ENCODE data around the gene INTS3.
A peak's percentile ranks its signal among the peaks of the same experiment; 100 is the strongest.

Gene INTS3

GRCh38 chr1:153727463-153728304, at the start of gene INTS3:
Gene INTS3 (plus strand): TSS chr1:153728050. CDS start chr1:153728635, 585 bp downstream.
- peak; percentile 100 for DNase-seq (ENCODE audit: low spot score)

DNA sequence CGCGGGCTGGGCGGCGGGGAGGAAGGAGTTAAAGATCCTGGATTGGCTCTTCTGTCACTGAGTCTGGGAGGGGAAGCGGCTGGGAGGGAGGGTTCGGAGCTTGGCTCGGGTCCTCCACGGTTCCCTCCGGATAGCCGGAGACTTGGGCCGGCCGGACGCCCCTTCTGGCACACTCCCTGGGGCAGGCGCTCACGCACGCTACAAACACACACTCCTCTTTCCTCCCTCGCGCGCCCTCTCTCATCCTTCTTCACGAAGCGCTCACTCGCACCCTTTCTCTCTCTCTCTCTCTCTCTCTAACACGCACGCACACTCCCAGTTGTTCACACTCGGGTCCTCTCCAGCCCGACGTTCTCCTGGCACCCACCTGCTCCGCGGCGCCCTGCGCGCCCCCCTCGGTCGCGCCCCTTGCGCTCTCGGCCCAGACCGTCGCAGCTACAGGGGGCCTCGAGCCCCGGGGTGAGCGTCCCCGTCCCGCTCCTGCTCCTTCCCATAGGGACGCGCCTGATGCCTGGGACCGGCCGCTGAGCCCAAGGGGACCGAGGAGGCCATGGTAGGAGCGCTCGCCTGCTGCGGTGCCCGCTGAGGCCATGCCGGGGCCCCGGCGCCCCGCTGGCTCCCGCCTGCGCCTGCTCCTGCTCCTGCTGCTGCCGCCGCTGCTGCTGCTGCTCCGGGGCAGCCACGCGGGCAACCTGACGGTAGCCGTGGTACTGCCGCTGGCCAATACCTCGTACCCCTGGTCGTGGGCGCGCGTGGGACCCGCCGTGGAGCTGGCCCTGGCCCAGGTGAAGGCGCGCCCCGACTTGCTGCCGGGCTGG, 49.1 kb upstream of the INTS3 start, which contains the start of gene NPR1:
NPR1 (plus strand) TSS at position 170 of the 818 bp plus-strand sequence; CDS start at position 591, 421 bp downstream.
- no peak for DNase-seq (ENCODE audit: low spot score)

GRCh38 chr1:153679337-153680119, 48.3 kb upstream of the INTS3 start:
- peak; percentile 9 for DNase-seq (ENCODE audit: low spot score)

GRCh38 chr1:153680120-153680403, 47.8 kb upstream of the INTS3 start:
- DNase-seq (ENCODE audit: low spot score): no peak

GRCh38 chr1:153682730-153683129, 45.1 kb upstream of the INTS3 start:
- DNase-seq (ENCODE audit: low spot score): no peak

- DNase-seq (ENCODE audit: low spot score): no peak
Observed at GRCh38 chr1:153683854-153684253, 44.0 kb upstream of the INTS3 start.

GRCh38 chr1:153684892-153685291, 43.0 kb upstream of the INTS3 start:
- DNase-seq (ENCODE audit: low spot score): no peak

DNA sequence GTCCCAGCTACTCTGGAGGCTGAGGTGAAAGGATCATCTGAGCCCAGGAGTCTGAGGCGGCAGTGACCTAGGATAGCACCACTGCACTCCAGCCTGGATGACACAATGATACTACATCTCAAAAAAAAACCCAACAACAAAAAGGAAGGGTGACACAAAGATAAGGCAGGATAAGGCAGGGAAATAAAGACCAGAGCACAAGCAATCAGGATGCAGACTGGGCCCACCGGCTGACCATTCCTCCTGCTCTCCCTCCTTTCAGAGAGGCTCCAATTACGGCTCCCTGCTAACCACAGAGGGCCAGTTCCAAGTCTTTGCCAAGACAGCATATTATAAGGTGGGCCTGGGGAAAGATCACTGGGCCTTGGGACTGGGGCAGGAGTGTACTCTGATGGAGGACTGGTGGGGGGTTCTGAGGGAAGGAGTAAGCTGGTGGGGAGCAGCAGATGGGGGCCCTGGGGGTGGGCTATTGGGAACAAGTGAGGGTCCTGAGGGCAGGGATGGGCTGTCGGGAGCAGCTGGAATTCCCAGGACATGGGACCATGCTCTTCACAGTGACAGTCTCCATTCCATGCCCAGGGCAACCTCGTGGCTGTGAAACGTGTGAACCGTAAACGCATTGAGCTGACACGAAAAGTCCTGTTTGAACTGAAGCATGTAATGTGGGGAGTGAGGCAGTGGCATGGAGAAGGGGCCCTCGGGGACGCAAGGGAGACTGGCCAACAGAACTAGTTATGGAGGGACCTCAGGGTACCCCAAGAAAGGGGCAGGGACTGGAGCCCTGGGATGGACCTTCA, 42.1 kb upstream of the INTS3 start:
- no peak for DNase-seq (ENCODE audit: low spot score)

DNA sequence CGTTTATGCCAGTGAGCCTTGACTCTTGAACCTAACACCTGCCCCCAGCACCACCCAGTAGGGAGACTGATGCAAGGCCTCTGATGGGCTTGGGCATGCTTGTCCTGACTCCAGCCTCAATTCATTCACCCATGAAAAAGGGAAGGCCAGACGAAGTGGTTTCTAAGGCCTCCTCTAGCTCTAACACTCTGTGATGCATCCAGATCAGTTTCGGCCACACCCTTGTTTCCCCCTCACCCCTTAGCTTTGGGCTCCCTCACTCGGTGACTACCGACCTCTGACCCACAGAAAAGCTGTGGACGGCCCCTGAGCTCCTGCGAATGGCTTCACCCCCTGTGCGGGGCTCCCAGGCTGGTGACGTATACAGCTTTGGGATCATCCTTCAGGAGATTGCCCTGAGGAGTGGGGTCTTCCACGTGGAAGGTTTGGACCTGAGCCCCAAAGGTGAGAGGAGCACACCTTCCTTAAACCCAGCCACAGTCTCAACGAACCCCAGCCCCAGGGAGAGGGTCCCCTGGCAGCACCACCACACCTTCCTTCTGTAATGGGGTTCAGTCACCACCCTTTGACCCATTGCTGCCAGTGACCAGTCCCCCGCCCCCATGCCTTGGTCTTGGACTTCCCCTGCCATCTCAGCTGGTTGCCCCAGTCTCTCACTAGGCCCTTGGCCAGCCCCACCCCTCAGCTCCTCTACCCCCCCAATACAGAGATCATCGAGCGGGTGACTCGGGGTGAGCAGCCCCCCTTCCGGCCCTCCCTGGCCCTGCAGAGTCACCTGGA, 40.3 kb upstream of the INTS3 start:
- no peak for DNase-seq (ENCODE audit: low spot score)

GRCh38 chr1:153688276-153688675, 39.6 kb upstream of the INTS3 start:
- no peak for DNase-seq (ENCODE audit: low spot score)

DNA sequence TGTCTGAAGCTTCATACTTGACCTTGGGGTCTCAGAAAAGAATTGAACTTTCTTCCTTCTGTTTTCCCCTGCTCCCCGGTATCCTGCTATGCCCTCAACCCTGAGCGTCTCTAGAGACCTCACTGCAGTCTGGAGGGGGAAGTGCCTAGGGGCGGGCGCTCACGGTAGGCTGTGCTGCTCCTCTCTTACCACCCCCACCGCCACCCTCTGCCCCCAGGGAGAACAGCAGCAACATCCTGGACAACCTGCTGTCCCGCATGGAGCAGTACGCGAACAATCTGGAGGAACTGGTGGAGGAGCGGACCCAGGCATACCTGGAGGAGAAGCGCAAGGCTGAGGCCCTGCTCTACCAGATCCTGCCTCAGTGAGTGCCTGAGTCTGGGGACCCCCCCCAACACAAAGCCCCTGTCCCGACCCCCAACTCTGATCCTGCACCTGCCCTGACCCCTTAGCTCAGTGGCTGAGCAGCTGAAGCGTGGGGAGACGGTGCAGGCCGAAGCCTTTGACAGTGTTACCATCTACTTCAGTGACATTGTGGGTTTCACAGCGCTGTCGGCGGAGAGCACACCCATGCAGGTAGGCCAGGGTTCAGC, 39.0 kb upstream of the INTS3 start:
- DNase-seq (ENCODE audit: low spot score): no peak

DNA sequence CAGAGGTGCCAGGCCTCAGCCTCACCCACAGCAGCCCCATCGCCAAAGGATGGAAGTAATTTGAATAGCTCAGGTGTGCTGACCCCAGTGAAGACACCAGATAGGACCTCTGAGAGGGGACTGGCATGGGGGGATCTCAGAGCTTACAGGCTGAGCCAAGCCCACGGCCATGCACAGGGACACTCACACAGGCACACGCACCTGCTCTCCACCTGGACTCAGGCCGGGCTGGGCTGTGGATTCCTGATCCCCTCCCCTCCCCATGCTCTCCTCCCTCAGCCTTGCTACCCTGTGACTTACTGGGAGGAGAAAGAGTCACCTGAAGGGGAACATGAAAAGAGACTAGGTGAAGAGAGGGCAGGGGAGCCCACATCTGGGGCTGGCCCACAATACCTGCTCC, 34.4 kb upstream of the INTS3 start:
- no peak for DNase-seq (ENCODE audit: low spot score)

- no peak for DNase-seq (ENCODE audit: low spot score)
Observed at GRCh38 chr1:153696741-153697140, 31.1 kb upstream of the INTS3 start.

DNA sequence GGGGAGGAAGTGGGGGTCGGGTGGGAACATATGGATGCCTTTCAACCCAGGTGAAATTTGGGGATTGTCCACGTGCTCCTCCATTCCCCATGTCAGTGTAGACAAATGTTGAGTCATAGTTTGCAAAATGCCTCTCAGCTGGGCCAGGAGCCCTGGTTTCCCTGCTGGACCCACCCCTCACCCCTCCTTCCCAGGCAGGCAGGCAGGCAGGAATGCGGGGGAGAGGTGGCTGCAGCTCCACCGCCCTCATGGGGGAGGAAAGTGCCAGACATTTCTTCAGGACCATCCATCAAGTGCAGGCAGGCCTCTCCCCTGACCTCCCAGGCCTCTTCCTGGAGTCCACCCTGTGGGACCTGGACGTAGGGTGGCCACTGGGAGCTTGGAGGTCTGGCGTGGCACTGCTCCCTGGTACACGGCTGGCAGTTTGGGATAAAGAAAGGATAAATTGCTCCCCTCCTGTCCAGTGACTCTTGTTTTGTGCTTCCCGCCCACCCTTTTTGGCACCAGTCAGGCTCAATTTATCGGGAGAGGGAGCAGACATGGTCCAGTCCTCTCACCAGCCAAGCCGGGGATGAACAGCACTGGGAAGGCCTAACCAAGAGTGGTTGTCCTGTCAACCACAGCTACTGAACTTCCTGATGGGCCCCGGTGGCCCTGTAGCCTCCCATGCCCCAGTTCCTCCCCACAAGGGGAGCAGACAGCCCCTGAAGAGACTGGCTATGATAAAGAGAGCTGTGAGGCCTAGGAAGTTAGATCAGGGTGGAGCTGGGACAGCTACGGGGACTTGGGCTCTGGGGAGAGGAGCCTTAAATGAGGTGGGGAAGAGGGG, 30.4 kb upstream of the INTS3 start:
- DNase-seq (ENCODE audit: low spot score): no peak

GRCh38 chr1:153698020-153698922, 29.6 kb upstream of the INTS3 start:
- DNase-seq (ENCODE audit: low spot score): no peak

GRCh38 chr1:153698923-153699714, 28.7 kb upstream of the INTS3 start:
- DNase-seq (ENCODE audit: low spot score): no peak

GRCh38 chr1:153699768-153700167, 28.1 kb upstream of the INTS3 start:
- no peak for DNase-seq (ENCODE audit: low spot score)

- no peak for DNase-seq (ENCODE audit: low spot score)
Observed at GRCh38 chr1:153705484-153705883, 22.4 kb upstream of the INTS3 start.
